Erythroblast (primary cell): ENCODE measurements around the gene TGIF1.

ENCODE experiments used
- GATA1 ChIP-seq: IDR thresholded peaks from 2 replicates; pipeline ENCODE4 v1.6.1; 2011; ENCODE audit warnings: low read depth, mild to moderate bottlenecking, control low read depth, low read length, moderate library complexity
- POLR2A ChIP-seq: IDR thresholded peaks from 2 replicates; pipeline ENCODE4 v1.6.1; 2011; ENCODE audit warnings: mild to moderate bottlenecking, low read length

- TF ChIP-seq POLR2A (no peak), GATA1 (no peak)
These were observed 23.9 kb upstream of the TGIF1 start for GRCh38 chr18:3426074-3426473.
